Measurements from ENCODE around the gene FAM162A.

Gene FAM162A

GRCh38 chr3:122414391-122414790 lies 30.4 kb downstream of the FAM162A start:
- TF ChIP-seq CTCF (conservative IDR thresholded peaks at IDR 0.05; ENCODE audit: control insufficient read depth, insufficient read depth, low read depth, low read length): no peak
- DNase-seq (ENCODE audit: low read depth): peak; percentile 48
- H3K4me3 ChIP-seq (ENCODE audit: control insufficient read depth, low read depth, low read length): no peak overlapping the region

- no peak for TF ChIP-seq CTCF (conservative IDR thresholded peaks at IDR 0.05; ENCODE audit: control insufficient read depth, insufficient read depth, low read depth, low read length)
- DNase-seq (ENCODE audit: low read depth): peak; percentile 40
- H3K4me3 ChIP-seq (ENCODE audit: control insufficient read depth, low read depth, low read length): peak overlapping the region; percentile 96
Measured at GRCh38 chr3:122415104-122415744, 31.2 kb downstream of the FAM162A start.

GRCh38 chr3:122415762-122416654 lies 32.0 kb downstream of the FAM162A start, which contains the start of gene WDR5B:
TSS of gene WDR5B (minus strand) at chr3:122416062. CDS start at chr3:122415528, 534 bp downstream.
- TF ChIP-seq CTCF (conservative IDR thresholded peaks at IDR 0.05; ENCODE audit: control insufficient read depth, insufficient read depth, low read depth, low read length): peak; percentile 15
- peak; percentile 96 for DNase-seq (ENCODE audit: low read depth)
- peak within 1 kb of the TSS; percentile 96 for H3K4me3 ChIP-seq (ENCODE audit: control insufficient read depth, low read depth, low read length)

GRCh38 chr3:122416966-122417365 lies 33.0 kb downstream of the FAM162A start:
- no peak for TF ChIP-seq CTCF (conservative IDR thresholded peaks at IDR 0.05; ENCODE audit: control insufficient read depth, insufficient read depth, low read depth, low read length)
- peak; percentile 29 for DNase-seq (ENCODE audit: low read depth)
- peak overlapping the region; percentile 96 for H3K4me3 ChIP-seq (ENCODE audit: control insufficient read depth, low read depth, low read length)

GRCh38 chr3:122421101-122421500 lies 37.1 kb downstream of the FAM162A start:
- H3K4me3 ChIP-seq (ENCODE audit: control insufficient read depth, low read depth, low read length): no peak overlapping the region
- TF ChIP-seq CTCF (conservative IDR thresholded peaks at IDR 0.05; ENCODE audit: control insufficient read depth, insufficient read depth, low read depth, low read length): no peak
- no peak for DNase-seq (ENCODE audit: low read depth)

GRCh38 chr3:122421836-122422235 lies 37.9 kb downstream of the FAM162A start:
- TF ChIP-seq CTCF (conservative IDR thresholded peaks at IDR 0.05; ENCODE audit: control insufficient read depth, insufficient read depth, low read depth, low read length): no peak
- no peak for DNase-seq (ENCODE audit: low read depth)
- H3K4me3 ChIP-seq (ENCODE audit: control insufficient read depth, low read depth, low read length): no peak overlapping the region

All from fibroblast of mammary gland (primary cell).